Measurements from ENCODE around the gene CLCC1. TPM values are rescaled to one million over a fixed set of nuclear protein-coding genes. Genes with fewer than 3 reads are reported as not detected.

The CLCC1 gene
- 14.0 to 15.6 TPM (median 14.8 TPM) in 5 replicates for total RNA-seq (2022; extraction: Qiagen RNA extraction)

GRCh38 chr1:108963052-108963686 is at the start of gene CLCC1:
CLCC1 (minus strand) TSS chr1:108963484; CDS start chr1:108950437, 13,047 bp downstream.

Other genes starting within 250 kb of the CLCC1 start
- gene STXBP3, start 216.8 kb downstream of the CLCC1 start, total RNA-seq (2022; extraction: Qiagen RNA extraction): 16.2 to 28.0 TPM (median 18.1 TPM) in 5 replicates
- 1.2 to 2.4 TPM (median 1.5 TPM) in 5 replicates for gene AKNAD1, start 106.4 kb downstream of the CLCC1 start, total RNA-seq (2022; extraction: Qiagen RNA extraction)
- gene GPSM2, start 86.5 kb downstream of the CLCC1 start, total RNA-seq (2022; extraction: Qiagen RNA extraction): 19.2 to 27.3 TPM (median 22.2 TPM) in 5 replicates
- gene WDR47, start 78.6 kb upstream of the CLCC1 start, total RNA-seq (2022; extraction: Qiagen RNA extraction): 6.8 to 9.9 TPM (median 8.4 TPM) in 5 replicates
- gene TAF13, start 112.5 kb upstream of the CLCC1 start, total RNA-seq (2022; extraction: Qiagen RNA extraction): 24.3 to 35.8 TPM (median 26.7 TPM) in 5 replicates
- 7.3 to 8.4 TPM (median 8.4 TPM) in 5 replicates for gene TMEM167B, start 127.3 kb upstream of the CLCC1 start, total RNA-seq (2022; extraction: Qiagen RNA extraction)
- 0.53 to 0.71 TPM (median 0.56 TPM) in 5 replicates for gene ELAPOR1, start 150.6 kb upstream of the CLCC1 start, total RNA-seq (2022; extraction: Qiagen RNA extraction)

Data from A549 treated with AZD2906 at 1 μM for 4 hours (cell line).